Fibroblast of the aortic adventitia (primary cell): ENCODE data around the gene VDAC2. TPM values are rescaled to one million over a fixed set of nuclear protein-coding genes. Genes with fewer than 3 reads are reported as not detected.

Experiments used
- DNase-seq: peaks from one replicate; pipeline ENCODE4 v3.0.0-alpha.2; 2010; ENCODE audit warnings: low read depth
- H3K4me3 ChIP-seq: 2 replicates; pipeline ENCODE4 v1.5.1; 2011; ENCODE audit warnings: low read depth, mild to moderate bottlenecking, control low read depth, low read length, moderate library complexity
- total RNA-seq: library from RNA; depleted of rRNA; stranded (reverse); fragments of >200 nt; gene quantifications from 2 replicates; pipeline ENCODE4 v1.2.3, GENCODE V29; 2012; ENCODE audit warnings: low replicate concordance
- TF ChIP-seq, protein P1 (sequence below): IDR thresholded peaks from 2 replicates; pipeline ENCODE4 v1.5.1; 2011; ENCODE audit warnings: mild to moderate bottlenecking, low read length, control low read depth, inconsistent platforms; ENCODE audit not compliant: insufficient read depth

The VDAC2 gene
- total RNA-seq, 1 donor: 174 TPM

DNA sequence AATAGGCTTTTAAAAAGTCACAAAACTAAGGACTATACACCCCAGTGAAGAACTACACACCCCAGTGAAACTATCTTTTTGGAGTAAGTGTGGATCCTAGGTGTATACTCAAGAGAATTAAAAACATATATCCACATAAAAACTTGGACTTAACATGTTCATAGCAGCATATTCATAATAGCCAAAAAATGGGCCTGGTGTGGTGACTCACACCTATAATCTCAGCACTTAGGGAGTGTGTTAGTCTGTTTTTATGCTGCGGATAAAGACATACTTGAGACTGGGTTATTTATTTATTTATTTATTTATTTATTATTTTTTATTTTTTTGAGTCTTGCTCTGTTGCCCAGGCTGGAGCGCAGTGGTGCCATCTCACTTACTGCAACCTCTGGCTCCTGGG, 44.1 kb downstream of the VDAC2 start:
- no peak overlapping the region for H3K4me3 ChIP-seq
- DNase-seq: no peak
- TF ChIP-seq, protein P1, sequence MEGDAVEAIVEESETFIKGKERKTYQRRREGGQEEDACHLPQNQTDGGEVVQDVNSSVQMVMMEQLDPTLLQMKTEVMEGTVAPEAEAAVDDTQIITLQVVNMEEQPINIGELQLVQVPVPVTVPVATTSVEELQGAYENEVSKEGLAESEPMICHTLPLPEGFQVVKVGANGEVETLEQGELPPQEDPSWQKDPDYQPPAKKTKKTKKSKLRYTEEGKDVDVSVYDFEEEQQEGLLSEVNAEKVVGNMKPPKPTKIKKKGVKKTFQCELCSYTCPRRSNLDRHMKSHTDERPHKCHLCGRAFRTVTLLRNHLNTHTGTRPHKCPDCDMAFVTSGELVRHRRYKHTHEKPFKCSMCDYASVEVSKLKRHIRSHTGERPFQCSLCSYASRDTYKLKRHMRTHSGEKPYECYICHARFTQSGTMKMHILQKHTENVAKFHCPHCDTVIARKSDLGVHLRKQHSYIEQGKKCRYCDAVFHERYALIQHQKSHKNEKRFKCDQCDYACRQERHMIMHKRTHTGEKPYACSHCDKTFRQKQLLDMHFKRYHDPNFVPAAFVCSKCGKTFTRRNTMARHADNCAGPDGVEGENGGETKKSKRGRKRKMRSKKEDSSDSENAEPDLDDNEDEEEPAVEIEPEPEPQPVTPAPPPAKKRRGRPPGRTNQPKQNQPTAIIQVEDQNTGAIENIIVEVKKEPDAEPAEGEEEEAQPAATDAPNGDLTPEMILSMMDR: no peak

- no peak for DNase-seq
- no peak overlapping the region for H3K4me3 ChIP-seq
- TF ChIP-seq, protein P1: no peak
Measured at GRCh38 chr10:75260990-75261389, 50.4 kb downstream of the VDAC2 start.

DNA sequence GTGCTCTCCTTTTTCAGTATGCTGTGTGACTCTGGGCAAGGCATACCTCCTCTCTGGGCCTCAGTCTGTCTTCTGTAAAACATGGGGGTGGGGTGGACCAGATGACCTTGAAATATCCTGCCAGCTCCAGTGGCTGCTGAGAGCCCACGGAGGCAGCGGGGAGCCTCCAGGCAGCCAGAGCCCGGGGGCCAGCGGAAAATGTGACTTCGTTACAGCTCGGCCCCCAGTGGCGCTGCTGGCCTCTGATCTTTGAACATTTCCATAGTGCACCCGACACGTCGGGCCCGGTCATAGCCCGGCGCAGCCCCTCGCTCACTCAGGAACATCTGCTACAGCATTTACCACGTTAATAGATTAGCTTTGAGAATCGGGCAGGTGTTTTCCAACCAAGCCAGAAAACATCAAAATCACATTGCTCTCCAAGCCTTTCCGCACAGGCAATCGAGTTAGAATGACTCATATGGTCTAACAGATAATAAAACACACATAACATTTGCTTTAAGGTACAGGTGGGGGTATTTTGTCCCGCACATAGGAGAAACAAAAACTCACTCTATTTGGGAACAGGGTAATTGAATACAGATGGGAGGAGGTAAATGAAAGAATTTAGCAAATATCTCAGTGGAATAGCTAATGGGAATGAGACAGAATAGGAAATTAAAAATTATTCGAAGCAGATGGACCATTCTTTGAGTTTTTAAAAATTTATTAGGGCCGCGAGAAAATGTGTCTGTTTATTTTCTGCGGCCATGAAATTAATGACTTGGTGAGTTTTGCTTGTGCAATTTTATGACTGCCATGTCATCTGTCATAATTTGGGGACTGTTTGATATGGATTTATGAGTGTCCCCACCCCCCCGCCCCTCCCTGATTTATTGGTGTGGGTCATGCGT, 51.5 kb downstream of the VDAC2 start:
- DNase-seq: no peak
- TF ChIP-seq, protein P1: no peak
- no peak overlapping the region for H3K4me3 ChIP-seq

DNA sequence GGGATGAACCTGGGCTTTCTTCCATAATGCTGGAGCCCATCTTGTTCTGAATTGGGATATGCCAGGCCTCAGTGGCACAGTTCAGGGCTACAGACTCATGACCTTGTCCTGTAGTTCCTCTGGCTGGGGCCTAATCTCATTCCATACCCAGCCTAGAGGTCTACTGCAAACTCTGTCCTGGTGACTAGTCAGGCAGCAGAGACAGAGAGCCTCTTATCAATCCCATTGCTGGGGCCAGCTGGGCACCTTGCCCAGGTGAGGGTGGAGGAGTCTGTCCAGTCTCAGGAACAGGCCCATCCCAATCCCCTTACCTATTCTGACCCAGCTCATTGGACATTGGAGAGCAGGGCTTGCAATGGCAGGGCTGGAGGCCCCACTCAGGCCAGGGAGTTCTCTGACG, 53.2 kb downstream of the VDAC2 start:
- DNase-seq: no peak
- H3K4me3 ChIP-seq: no peak overlapping the region
- TF ChIP-seq, protein P1: no peak

- DNase-seq: no peak
- no peak overlapping the region for H3K4me3 ChIP-seq
- TF ChIP-seq, protein P1: no peak
Measured at GRCh38 chr10:75265856-75266255, 55.3 kb downstream of the VDAC2 start.

DNA sequence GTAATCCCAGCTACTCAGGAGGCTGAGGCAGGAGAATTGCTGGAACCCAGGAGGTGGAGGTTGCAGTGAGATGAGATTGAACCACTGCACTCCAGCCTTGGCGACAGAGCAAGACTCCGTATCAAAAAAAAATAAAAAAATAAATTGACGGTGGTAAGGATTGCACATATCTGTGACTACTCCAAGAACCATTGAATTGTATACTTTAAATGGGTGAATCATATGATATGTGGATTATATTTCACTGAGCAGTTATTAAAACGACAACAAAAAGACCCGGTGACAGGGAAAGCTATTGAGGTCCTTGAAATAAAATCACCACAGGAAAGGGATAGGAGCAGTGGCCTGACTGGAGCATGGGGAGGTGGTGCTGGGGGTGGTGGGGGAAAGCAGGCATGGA, 56.3 kb downstream of the VDAC2 start:
- DNase-seq: no peak
- TF ChIP-seq, protein P1: no peak
- H3K4me3 ChIP-seq: no peak overlapping the region
